Left ventricle myocardium inferior (tissue), 1 donor: Measurements from ENCODE around the gene GKAP1. TPM values are rescaled to one million over a fixed set of nuclear protein-coding genes. Genes with fewer than 3 reads are reported as not detected.
A peak's percentile ranks its signal among the peaks of the same experiment; 100 is the strongest.
"Not testable (repeated sequence)": the region's sequence is repeated elsewhere in the genome, so short reads cannot be mapped to it uniquely, and the experiment has no call there.

Source experiments
- DNase-seq: peaks from one replicate; pipeline ENCODE4 v3.0.0-alpha.2; 2020
- H3K27ac ChIP-seq: fragments of 200-600 bp; replicated peaks from 2 replicates; pipeline ENCODE4 v1.8.0; 2021
- H3K27me3 ChIP-seq: fragments of 200-600 bp; 2 replicates; pipeline ENCODE4 v1.8.0; 2021; ENCODE audit warnings: low read depth
- H3K36me3 ChIP-seq: fragments of 200-600 bp; 2 replicates; pipeline ENCODE4 v1.8.0; 2021
- H3K4me1 ChIP-seq: fragments of 200-600 bp; 2 replicates; pipeline ENCODE4 v1.8.0; 2021
- H3K4me3 ChIP-seq: fragments of 200-600 bp; 2 replicates; pipeline ENCODE4 v1.8.0; 2021; ENCODE audit warnings: mild to moderate bottlenecking, moderate library complexity
- H3K9me3 ChIP-seq: fragments of 200-600 bp; replicated peaks from 2 replicates; pipeline ENCODE4 v1.8.0; 2021
- intact Hi-C: fragments of 100-400 bp; cut with micrococcal nuclease; formaldehyde crosslinking; loops from one replicate; pipeline ENCODE4 v1.11.0; 2022
- long read RNA-seq: library from polyadenylated mRNA; unstranded; transcript quantifications from one replicate; pipeline ENCODE4 v2.0.0, GENCODE V29; 2021
- total RNA-seq: library from RNA; stranded (reverse); fragmentation: NEBNext Ultra II Directional; extraction: Animal tissue kit (Norgen Biotek cat#: 25700); gene quantifications from one replicate; pipeline ENCODE4 v1.2.1, GENCODE V29; 2021
- TF ChIP-seq, protein P1 (sequence below): fragments of 200-600 bp; IDR thresholded peaks from 2 replicates; pipeline ENCODE4 v1.8.0; 2021; ENCODE audit warnings: antibody characterized with exemption, mild to moderate bottlenecking, borderline replicate concordance
- donor health status: DM: no; HTN: yes; CAD: no; lungs with severe emphysema.

The GKAP1 gene
- 22.5 TPM for total RNA-seq
- long read RNA-seq, transcript GKAP1-202 (12 exons, 1,511 nt), result minor isoform, 5 of 29 reads
- long read RNA-seq, transcript GKAP1-203 (13 exons, 1,778 nt), result major isoform, 17 of 29 reads
- long read RNA-seq, partial matches to known transcripts, result 1 of 29 reads
- long read RNA-seq, other reads (novel, unspliced or antisense), result 6 of 29 reads

DNA sequence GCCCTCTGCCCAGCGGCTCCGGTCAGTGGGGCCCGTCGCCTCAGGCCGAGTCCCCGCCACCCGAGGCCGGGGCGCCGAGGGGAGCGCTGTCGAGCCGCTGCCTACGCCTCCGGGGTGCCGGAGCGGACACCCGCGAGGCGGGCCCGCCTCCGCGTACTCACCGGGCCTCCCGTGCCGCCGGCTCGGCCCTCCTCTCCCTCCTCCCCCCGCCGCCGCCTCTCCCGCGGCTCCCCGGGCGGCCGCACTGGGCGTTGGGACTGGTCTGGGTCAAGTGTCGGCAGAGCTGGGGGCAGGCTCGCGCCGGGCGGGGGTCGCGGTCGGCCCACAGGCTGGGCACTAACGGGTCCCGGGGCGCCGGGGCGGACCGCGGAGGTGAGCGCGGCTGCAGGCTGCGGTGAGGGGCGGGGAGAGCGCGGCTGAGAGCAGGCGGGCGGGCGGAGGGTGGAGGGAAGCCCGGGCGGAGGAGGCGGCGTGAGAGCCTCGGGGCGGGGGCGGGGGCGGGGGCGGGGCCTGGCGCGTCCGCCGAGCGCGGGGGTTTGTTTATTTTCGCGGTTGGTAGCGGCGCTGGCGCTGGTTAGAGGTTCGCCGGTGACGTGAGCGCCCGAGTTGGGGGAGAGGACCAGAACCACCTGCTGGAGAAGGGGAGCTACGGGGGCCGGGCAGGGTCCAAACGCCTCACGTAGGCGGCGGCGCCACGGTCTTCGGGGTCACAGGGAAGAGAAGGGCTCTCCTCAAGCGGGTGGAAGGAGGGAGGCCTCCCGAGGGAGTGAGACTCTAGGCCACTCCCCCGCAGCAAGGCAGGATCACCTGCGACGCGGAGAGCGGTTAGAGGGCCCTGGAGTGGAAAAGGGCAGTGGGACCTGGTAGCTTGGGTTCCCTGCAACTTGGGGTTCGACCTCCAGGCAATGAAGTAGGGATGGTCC is at the start of gene GKAP1:
Gene GKAP1, minus strand, starts transcription at position 414 of the 923 bp plus-strand sequence. CDS start 11,252 bp downstream, outside the sequence.
- Histone ChIP-seq H3K4me3 (peak within 1 kb of the TSS; percentile 83), H3K4me1 (peaks cover 14% of the 10 kb centered on the region), H3K27ac (peak within 1 kb of the TSS; percentile 89)
- H3K27me3 ChIP-seq, H3K36me3 ChIP-seq, intact Hi-C loops, H3K9me3 ChIP-seq: not testable (repeated sequence)
- TF ChIP-seq, protein P1, sequence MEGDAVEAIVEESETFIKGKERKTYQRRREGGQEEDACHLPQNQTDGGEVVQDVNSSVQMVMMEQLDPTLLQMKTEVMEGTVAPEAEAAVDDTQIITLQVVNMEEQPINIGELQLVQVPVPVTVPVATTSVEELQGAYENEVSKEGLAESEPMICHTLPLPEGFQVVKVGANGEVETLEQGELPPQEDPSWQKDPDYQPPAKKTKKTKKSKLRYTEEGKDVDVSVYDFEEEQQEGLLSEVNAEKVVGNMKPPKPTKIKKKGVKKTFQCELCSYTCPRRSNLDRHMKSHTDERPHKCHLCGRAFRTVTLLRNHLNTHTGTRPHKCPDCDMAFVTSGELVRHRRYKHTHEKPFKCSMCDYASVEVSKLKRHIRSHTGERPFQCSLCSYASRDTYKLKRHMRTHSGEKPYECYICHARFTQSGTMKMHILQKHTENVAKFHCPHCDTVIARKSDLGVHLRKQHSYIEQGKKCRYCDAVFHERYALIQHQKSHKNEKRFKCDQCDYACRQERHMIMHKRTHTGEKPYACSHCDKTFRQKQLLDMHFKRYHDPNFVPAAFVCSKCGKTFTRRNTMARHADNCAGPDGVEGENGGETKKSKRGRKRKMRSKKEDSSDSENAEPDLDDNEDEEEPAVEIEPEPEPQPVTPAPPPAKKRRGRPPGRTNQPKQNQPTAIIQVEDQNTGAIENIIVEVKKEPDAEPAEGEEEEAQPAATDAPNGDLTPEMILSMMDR, result peak; percentile 43
- peak; percentile 82 for DNase-seq

DNA sequence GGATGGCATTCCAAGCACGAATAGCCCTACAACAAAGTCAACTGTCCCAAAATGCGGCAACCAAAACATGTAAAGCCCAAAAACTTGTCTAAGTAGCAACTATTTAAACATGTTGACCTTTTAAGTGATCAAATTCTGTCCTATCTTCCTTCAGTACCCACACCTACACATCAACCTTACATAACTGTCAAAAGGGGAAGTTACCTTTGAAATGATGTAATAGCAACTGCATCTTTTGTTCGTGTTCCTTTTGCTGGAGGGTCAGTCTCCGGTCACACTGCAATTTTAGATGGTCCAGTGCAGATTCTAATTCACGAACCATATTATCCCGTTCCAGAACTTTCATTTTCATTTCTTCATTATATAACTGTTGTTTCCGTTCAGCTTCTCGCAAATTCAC is 32.3 kb upstream of the GKAP1 start:
- intact Hi-C loops, H3K36me3 ChIP-seq, H3K27me3 ChIP-seq, H3K27ac ChIP-seq, H3K9me3 ChIP-seq, DNase-seq, H3K4me1 ChIP-seq, H3K4me3 ChIP-seq: not testable (repeated sequence)

DNA sequence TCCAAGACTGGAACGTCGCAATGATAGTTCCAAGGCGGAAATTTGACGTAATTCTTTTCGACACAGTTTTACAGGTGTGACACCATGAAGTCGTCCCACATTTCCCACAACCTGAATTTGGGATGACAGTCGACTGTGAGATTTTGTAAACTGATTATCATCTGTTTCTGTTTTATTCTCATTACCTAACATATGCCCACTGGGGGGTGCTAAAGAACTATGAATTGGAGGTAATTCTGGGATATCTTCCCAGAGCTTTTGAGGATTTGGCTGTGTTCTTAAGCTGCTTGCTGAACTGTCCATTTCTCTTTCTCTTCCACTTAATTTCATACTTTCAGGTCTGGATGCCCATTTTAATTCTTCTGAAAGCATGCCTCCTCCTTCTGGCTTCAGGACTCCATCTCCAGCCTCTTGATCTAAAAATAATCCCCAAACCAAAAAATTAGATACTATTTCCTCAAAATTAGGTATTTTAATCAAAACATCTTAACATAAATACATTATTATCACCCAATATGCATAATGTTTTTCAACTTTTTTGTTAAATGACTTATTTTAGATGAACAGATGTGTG is 19.6 kb upstream of the GKAP1 start:
- H3K36me3 ChIP-seq, H3K4me3 ChIP-seq, H3K27me3 ChIP-seq, H3K9me3 ChIP-seq, intact Hi-C loops, H3K27ac ChIP-seq, DNase-seq, H3K4me1 ChIP-seq: not testable (repeated sequence)
- TF ChIP-seq, protein P1, result peak; percentile 31

DNA sequence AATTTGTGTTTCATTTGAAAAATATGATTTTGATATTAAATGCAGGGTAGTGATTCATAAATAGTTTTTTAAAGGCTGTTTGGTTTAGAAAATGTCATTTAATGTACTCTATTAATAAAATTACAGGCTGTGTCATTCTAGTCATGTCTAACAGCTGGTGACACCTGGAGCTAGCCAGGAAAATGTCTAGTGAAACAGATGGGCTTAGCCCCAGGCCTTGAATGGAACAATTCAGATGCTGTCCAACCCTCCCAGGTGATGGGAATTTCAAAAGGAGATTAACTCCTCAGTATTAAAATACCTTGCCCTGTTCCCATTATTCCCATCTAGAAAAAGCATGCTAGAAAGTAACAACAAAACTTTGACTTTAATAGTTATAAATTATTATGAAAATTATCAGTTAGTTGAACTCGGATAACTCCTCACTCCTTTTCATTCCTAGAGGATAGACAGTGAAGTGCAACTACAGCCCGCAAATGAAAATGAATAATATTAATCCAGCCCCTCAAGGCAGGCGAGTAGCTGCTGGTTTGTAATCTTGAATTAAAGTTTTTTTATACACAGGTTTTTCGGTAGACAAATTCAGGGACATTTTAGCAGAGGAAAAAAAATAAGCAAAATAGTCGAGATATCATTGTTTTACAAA is 13.0 kb upstream of the GKAP1 start:
- H3K27ac ChIP-seq, H3K27me3 ChIP-seq, H3K4me1 ChIP-seq, DNase-seq, H3K4me3 ChIP-seq, intact Hi-C loops, H3K36me3 ChIP-seq: not testable (repeated sequence)
- H3K9me3 ChIP-seq, result peaks cover 10% of the 10 kb centered on the region
- TF ChIP-seq, protein P1, result peak; percentile 30

DNA sequence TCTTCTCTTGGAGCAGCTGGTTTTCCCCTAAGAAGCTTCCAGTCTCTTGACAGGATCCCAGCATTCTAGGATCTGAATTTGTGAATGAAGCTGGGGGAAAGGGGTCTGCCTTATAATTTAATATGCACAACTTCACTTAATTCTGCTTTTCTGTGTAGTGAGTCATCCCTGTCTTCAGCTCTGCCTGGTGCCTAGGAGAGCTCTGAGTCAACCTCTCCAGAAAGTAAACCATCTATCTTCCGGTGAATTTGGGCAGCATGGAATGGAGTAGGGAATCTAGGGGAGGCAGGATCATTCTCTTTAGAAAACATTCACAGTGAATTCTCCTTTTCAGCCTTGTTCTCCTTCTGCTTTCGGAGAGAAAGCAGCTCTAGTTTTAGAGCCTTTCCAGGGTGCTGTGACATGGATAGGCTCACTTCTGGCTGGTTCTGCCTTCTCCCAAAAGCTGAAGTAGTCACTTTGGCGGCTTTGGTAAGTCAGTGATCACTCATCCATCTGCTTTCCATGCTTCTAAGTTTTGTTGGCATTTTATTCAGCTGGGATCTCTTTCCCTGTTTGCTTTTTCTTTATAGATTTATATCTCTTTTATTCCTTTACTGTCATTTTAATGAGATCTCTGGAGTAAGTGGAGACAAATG is 7.5 kb upstream of the GKAP1 start:
- intact Hi-C loops, H3K27me3 ChIP-seq: not testable (repeated sequence)
- peaks cover 10% of the 10 kb centered on the region for H3K9me3 ChIP-seq

DNA sequence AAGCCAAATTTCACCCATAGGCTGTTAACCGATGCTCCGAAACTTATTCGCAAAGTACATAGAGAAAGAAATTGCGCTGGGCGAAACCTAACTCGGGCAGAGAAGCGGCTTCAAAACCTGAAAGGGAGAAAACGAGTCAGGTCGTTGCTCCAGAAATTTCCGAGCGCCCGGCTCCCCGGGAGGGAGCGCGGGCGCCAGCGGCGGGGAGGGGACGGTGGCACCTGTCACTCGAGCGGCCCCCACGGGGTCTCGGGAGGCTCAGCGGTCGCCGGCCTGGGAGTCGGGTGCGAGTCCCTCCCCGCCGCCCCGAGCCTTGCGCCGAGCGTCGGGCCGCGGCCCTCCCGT is 586 bp downstream of the GKAP1 start:
- H3K27me3 ChIP-seq, H3K9me3 ChIP-seq, H3K36me3 ChIP-seq, intact Hi-C loops, DNase-seq: not testable (repeated sequence)
- Histone ChIP-seq H3K27ac (peak overlapping the region; percentile 89), H3K4me3 (peak overlapping the region; percentile 83), H3K4me1 (peaks cover 14% of the 10 kb centered on the region)

More for the DNA sequence above, 7.5 kb upstream of the GKAP1 start:
- not testable (repeated sequence) for H3K4me3 ChIP-seq, DNase-seq, H3K4me1 ChIP-seq, H3K27ac ChIP-seq, H3K36me3 ChIP-seq

DNA sequence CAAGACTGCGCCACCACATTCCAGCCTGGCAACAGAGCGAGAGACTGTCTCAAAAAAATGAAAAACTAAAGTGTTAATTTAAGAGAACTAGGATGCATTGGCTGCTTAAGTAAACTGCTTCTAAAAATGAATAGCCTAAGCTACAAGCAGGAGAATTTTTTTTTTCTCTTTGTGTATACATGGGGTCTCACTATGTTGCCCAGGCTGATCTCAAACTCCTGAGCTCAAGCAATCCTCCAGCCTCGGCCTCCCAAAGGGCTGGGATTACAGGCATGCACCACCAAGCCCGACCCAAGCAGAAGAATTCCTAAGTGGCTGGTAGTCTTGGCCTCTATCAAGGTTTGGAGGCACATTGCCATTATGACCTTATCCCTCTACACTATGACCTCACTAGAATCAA is 2.4 kb downstream of the GKAP1 start:
- H3K4me1 ChIP-seq, result peaks cover 14% of the 10 kb centered on the region
- intact Hi-C loops, H3K36me3 ChIP-seq, H3K9me3 ChIP-seq, H3K27ac ChIP-seq, H3K27me3 ChIP-seq, H3K4me3 ChIP-seq, DNase-seq: not testable (repeated sequence)

DNA sequence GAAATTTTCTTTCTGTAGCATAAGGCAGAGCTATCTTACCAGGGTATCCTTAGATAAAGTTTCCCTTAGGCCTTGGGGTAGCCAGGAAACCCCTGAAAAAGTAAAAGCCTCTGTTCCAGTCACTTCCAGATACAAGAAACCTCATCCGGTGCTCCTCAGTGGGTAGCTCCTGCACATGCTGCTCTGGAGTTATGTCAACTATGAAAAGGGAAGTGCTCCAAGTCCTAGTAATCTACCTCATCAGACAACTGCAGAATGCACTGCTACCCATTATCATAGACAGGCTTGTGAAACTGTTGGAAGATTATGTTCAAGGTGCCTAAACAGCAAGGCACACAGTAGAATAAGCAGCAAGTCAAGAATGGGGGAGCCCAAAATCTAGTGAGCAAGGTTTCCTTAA is 8.4 kb downstream of the GKAP1 start:
- H3K36me3 ChIP-seq, result peaks cover 16% of the 10 kb centered on the region
- H3K4me1 ChIP-seq, H3K27ac ChIP-seq, DNase-seq, intact Hi-C loops, H3K27me3 ChIP-seq, H3K9me3 ChIP-seq, H3K4me3 ChIP-seq: not testable (repeated sequence)

DNA sequence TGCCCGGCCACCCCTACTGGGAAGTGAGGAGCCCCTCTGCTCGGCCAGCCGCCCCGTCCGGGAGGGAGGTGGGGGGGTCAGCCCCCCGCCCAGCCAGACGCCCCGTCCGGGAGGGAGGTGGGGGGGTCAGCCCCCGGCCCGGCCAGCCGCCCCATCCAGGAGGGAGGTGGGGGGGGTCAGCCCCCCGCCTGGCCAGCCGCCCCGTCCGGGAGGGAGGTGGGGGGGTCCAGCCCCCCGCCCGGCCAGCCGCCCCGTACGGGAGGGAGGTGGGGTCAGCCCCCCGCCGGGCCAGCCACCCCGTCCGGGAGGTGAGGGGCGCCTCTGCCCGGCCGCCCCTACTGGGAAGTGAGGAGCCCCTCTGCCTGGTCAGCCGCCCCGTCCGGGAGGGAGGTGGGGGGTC is 13.1 kb downstream of the GKAP1 start:
- H3K36me3 ChIP-seq, result peaks cover 16% of the 10 kb centered on the region
- DNase-seq, H3K27ac ChIP-seq, H3K27me3 ChIP-seq, H3K9me3 ChIP-seq, H3K4me1 ChIP-seq, H3K4me3 ChIP-seq, intact Hi-C loops: not testable (repeated sequence)

DNA sequence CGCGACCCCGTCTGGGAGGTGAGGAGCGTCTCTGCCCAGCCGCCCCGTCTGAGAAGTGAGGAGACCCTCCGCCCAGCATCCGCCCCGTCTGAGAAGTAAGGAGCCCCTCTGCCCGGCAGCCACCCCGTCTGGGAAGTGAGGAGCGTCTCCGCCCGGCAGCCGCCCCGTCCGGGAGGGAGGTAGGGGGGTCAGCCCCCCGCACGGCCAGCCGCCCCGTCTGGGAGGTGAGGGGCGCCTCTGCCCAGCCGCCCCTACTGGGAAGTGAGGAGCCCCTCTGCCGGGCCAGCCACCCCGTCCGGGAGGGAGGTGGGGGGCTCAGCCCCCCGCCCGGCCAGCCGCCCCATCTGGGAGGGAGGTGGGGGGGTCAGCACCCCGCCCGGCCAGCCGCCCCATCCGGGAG is 13.6 kb downstream of the GKAP1 start:
- peaks cover 18% of the 10 kb centered on the region for H3K36me3 ChIP-seq
- H3K4me1 ChIP-seq, H3K9me3 ChIP-seq, H3K27ac ChIP-seq, H3K4me3 ChIP-seq, DNase-seq, H3K27me3 ChIP-seq, intact Hi-C loops: not testable (repeated sequence)
